Loucy (cell line): ENCODE results near the gene ADAMTS2.

Experiments
- EZH2phosphoT487 ChIP-seq: fragments of 200-600 bp; IDR thresholded peaks from 2 replicates; pipeline ENCODE4 v1.6.1; 2018; ENCODE audit warnings: antibody characterized with exemption, mild to moderate bottlenecking, moderate library complexity, borderline replicate concordance
- TF ChIP-seq, protein P1 (sequence below): fragments of 200-600 bp; sonication (generic); conservative IDR thresholded peaks from 2 replicates; pipeline ENCODE4 v1.5.1; 2014; ENCODE audit warnings: mild to moderate bottlenecking, antibody characterized with exemption, low read length

DNA sequence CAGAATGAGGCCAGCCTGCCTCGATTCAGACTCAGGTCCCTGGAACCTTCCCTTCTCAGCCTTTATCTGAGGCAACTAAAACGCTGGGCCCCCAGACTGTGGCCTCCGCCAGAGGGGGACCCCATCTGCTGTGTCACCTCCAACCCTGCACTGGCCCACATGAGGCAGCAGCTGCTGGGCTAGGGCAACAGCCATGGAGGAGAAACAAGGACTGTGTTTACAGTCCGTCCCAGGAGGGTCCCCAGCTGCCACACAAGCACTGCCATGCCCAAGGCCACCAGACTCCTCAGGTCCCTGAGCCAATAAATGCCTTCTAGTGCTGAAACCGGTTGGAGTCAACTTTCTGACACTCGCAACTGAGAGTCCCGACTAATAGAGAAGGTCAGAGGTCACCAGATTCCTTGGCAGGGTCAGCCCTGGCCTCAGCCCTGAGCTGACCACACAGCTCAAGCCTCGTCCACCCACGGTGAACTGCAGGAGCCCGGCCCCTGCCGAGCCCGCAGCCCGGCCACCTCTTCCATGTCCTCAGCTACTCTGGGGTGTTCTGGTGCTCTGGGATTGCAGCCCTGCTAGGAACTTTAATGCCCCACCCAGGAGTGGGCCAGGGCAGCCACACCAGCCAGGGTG, 208.1 kb downstream of the ADAMTS2 start:
- TF ChIP-seq, protein P1, sequence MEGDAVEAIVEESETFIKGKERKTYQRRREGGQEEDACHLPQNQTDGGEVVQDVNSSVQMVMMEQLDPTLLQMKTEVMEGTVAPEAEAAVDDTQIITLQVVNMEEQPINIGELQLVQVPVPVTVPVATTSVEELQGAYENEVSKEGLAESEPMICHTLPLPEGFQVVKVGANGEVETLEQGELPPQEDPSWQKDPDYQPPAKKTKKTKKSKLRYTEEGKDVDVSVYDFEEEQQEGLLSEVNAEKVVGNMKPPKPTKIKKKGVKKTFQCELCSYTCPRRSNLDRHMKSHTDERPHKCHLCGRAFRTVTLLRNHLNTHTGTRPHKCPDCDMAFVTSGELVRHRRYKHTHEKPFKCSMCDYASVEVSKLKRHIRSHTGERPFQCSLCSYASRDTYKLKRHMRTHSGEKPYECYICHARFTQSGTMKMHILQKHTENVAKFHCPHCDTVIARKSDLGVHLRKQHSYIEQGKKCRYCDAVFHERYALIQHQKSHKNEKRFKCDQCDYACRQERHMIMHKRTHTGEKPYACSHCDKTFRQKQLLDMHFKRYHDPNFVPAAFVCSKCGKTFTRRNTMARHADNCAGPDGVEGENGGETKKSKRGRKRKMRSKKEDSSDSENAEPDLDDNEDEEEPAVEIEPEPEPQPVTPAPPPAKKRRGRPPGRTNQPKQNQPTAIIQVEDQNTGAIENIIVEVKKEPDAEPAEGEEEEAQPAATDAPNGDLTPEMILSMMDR: no peak
- TF ChIP-seq EZH2phosphoT487: no peak
